KOPT-K1 (cell line): ENCODE results near the gene IFITM10.

Experiments
- H3K27ac ChIP-seq: fragments of 200-600 bp; sonication (generic); 2 replicates; pipeline ENCODE4 v1.5.1; 2016; ENCODE audit warnings: antibody characterized with exemption, mild to moderate bottlenecking, low read depth, low read length; ENCODE audit not compliant: poor library complexity, severe bottlenecking
- H3K36me3 ChIP-seq: fragments of 200-600 bp; sonication (generic); 2 replicates; pipeline ENCODE4 v1.5.1; 2017; ENCODE audit warnings: antibody characterized with exemption, mild to moderate bottlenecking, low read length, moderate library complexity; ENCODE audit not compliant: insufficient read depth
- H3K9me3 ChIP-seq: fragments of 200-600 bp; sonication (generic); 2 replicates; pipeline ENCODE4 v1.5.1; 2017; ENCODE audit warnings: antibody characterized with exemption, low read length, mild to moderate bottlenecking; ENCODE audit not compliant: insufficient read depth, poor library complexity, severe bottlenecking

The IFITM10 gene

DNA sequence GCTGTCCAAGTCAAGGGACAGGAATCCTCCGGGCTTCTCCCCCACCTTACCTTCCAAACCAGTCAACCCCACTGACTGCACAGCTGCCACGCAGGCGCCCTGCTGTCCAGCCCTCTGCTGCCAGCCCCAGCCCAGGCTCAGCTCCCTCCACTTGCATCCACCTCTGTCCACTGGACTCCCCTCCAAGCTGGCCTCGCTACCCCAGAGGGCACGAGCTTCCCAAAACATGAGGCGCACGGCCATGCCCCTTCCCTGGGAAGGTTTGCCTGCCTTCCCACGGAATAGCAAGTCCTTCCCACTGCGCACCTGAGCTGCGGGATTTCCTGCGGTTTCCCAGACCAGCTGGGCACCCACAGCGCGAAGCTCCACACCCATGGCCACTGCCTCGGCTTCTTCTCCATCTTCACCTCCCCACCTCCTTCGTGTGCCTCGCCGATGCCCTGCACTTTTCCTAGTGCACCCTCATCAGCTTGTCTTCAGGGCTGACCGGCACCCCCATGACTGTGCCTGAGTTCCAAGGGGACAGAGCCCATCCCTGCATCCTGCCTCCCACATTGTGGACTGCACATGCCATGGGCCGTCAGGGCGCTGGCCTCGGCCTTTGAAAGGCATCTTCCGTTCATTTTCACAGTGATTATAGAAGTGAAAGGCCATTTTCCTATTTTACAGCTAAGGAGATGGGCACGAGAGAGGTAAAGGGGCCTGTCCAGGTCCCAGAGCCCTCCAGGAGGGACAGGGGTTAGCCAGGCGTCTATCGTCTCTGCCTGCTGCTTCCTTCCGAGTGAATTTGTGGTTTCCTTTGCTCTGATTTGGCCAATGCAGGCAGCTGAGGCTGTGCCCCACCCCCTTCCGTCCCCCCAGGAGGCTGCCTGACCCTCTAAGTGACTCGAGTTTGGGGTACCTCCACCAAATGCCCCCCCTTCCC, 16.4 kb downstream of the IFITM10 start:
- H3K27ac ChIP-seq = peak overlapping the region; percentile 7
- peaks cover 24% of the 10 kb centered on the region for H3K9me3 ChIP-seq
- no peaks in the 10 kb centered on the region for H3K36me3 ChIP-seq

DNA sequence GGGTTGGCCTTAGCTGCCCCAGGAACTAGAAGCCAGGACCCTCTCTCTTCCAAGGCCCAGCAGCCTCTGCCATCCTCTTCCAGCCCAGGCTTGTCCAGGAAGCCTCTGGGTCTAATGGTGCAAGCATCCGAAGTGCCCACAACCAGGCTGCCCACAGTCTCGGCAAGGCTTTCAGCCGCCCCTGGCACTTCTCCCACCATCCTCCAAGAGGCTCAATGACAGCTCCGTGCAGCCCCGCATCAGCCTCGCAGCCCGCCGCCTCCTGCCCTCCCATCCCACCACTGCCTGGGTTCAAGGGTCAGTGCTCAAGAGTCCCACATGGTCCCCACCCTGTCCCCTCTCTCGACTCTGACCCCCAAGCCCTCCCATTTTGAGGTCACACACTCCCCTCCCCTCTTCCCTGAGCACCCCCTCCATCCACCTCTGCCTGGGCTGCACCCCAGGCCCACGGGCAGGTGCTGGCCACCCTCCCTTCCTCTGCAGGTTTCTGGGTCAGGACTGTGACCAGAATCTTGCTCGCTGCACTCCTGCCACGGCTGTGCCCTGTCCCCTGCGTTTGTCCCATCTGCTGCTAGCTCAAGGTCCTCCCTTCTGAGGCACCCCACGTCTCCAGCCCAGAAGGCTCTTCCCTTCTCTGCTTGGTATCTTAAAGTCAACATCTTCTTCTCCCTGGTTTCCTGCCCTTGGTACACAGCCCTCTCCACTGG, 17.2 kb downstream of the IFITM10 start:
- Histone ChIP-seq H3K27ac (no peak overlapping the region), H3K9me3 (peaks cover 24% of the 10 kb centered on the region), H3K36me3 (no peaks in the 10 kb centered on the region)

- H3K9me3 ChIP-seq = peaks cover 19% of the 10 kb centered on the region
- H3K27ac ChIP-seq = no peak overlapping the region
Observed at GRCh38 chr11:1732418-1733008, 17.9 kb downstream of the IFITM10 start.

DNA sequence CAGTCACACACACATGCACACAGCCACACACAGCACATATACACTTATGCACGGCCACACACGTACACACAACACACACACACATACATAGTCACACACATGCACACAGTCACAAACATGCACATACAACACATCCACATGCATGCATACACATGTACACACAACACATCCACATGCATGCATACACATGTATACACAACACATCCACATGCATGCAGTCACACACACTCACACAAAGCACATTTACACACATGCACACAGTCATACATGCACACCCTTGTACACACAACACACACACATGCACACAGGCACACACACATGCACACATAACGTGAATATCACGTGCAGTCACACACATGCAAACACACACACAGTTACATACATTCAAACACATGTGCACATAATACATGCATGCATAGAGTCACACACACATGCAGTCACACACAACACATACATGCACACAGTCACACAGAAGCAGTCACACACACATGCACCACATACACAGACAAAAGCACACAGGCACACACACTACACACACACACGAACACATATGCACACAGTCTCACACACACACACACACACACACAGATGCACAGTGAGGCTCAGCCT, 18.8 kb downstream of the IFITM10 start:
- Histone ChIP-seq H3K9me3 (peaks cover 9% of the 10 kb centered on the region), H3K27ac (no peak overlapping the region), H3K36me3 (no peaks in the 10 kb centered on the region)

More at GRCh38 chr11:1732418-1733008, 17.9 kb downstream of the IFITM10 start:
- no peaks in the 10 kb centered on the region for H3K36me3 ChIP-seq

GRCh38 chr11:1730059-1730629, 20.3 kb downstream of the IFITM10 start:
- peak overlapping the region; percentile 70 for H3K27ac ChIP-seq
- H3K9me3 ChIP-seq = no peaks in the 10 kb centered on the region
- H3K36me3 ChIP-seq = no peaks in the 10 kb centered on the region

DNA sequence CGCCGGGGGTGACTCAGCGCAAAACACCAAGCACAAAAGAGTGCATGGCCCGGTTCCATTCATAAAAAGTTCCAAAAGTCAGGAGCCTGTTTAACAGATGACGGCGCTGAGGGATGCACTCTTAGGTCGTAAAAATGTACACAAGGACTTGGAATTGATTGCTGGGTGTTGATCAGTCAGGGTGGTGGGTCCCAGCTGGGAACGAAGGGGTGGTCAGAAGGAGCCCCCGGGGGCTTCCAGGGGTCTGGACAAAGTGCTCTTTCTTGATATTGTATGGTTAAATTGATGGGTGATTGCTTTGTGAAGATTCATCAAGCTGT, 20.7 kb downstream of the IFITM10 start:
- no peaks in the 10 kb centered on the region for H3K36me3 ChIP-seq
- H3K9me3 ChIP-seq = no peaks in the 10 kb centered on the region
- H3K27ac ChIP-seq = peak overlapping the region; percentile 70

- no peaks in the 10 kb centered on the region for H3K9me3 ChIP-seq
- H3K36me3 ChIP-seq = no peaks in the 10 kb centered on the region
- peak overlapping the region; percentile 70 for H3K27ac ChIP-seq
Observed at GRCh38 chr11:1728931-1729691, 21.3 kb downstream of the IFITM10 start.

GRCh38 chr11:1728301-1728700, 22.1 kb downstream of the IFITM10 start:
- H3K9me3 ChIP-seq = no peaks in the 10 kb centered on the region
- no peaks in the 10 kb centered on the region for H3K36me3 ChIP-seq
- no peak overlapping the region for H3K27ac ChIP-seq

GRCh38 chr11:1727861-1728260, 22.5 kb downstream of the IFITM10 start:
- no peak overlapping the region for H3K27ac ChIP-seq
- H3K9me3 ChIP-seq = no peaks in the 10 kb centered on the region
- no peaks in the 10 kb centered on the region for H3K36me3 ChIP-seq

DNA sequence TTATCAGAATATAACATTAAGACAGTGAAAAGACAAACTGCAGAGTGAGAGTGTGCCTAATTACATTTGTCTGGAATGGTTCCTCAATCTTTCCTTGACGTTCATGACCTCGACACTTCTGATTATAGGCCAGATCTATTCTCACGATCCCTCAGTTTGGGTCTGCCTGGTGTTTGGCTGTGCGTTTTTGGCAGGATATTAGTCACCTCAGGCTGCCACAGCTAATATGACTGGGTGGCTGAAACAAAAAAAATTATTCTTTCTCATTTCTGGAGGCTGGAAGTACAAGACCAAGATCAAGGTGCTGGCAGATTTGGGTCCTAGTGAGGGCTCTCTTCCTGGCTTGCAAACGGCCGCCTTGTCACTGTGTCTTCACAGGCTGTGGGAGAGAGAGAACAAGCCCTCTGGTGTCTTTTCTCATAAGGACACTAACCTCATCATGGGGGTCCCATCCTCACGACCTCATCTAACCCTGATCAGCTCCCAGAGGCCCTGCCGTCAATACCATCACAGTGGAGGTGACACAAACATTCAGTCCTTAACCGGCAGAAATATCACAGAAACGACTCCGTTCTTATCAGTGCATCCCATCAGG, 23.2 kb downstream of the IFITM10 start:
- H3K36me3 ChIP-seq = no peaks in the 10 kb centered on the region
- H3K27ac ChIP-seq = no peak overlapping the region
- no peaks in the 10 kb centered on the region for H3K9me3 ChIP-seq

DNA sequence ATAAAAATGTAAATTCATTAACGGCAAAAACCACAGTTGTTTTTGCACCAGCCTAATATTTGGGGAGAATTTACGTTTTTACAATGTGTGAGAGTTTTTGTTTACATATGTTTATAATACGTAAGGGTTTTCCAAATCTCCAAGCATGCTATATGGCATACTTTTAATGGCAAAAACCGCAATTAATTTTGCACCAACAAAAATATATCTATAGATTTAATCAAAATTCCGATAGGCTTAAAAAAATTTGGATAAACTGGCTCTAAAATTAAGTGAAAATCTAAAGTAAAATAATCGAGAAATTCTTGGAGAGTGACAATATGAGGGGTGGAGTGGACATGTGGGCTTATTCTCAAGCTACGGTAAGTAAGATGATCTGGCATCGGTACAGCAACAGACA, 30.6 kb downstream of the IFITM10 start:
- H3K36me3 ChIP-seq = no peaks in the 10 kb centered on the region
- H3K9me3 ChIP-seq = no peaks in the 10 kb centered on the region
- no peak overlapping the region for H3K27ac ChIP-seq

GRCh38 chr11:1718326-1718725, 32.1 kb downstream of the IFITM10 start:
- Histone ChIP-seq H3K36me3 (no peaks in the 10 kb centered on the region), H3K9me3 (no peaks in the 10 kb centered on the region), H3K27ac (no peak overlapping the region)

DNA sequence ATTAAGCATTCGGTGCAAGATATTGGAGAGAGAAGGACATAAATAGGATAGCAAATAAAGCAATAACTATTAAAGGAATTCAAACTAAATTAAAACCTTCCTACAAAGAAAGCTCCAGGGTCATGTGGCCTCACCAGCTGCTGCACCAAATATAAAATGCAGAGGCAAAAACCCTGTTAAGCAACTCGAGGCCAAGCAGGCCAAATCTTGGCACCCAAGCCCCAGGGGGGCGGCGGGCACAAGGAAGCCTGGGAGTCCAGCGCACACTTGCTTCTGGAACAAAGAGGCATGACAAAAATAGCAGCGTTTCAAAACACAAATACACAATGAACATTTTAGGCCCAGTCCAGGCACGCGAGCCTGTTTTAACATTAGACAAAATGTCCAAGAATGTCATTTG, 32.6 kb downstream of the IFITM10 start:
- no peak overlapping the region for H3K27ac ChIP-seq
- H3K36me3 ChIP-seq = no peaks in the 10 kb centered on the region
- H3K9me3 ChIP-seq = no peaks in the 10 kb centered on the region
